Measurements from ENCODE around the gene NSMF.
"Not testable (repeated sequence)": the region's sequence is repeated elsewhere in the genome, so short reads cannot be mapped to it uniquely, and the experiment has no call there.

The NSMF gene

DNA sequence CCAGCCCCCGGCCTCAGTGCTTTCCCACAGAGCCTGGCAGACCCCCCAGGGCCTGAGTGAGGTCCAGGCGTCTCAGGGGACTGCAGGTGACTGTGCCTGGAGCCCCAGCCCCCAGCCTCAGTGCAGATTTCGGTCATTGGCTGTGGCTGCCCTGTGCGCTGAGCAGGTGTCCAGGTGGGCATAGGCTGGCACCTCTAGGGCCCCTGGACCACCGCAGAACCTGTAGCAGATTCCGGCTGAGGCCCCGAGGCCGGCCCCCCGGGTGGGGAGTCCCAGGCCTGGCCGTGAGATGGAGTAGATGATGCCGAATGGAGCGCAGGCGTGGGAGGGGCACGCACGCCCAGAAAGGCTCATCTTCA lies 48.3 kb downstream of the NSMF start:
- H3K9me3 Mint-ChIP-seq: no peaks in the 10 kb centered on the region
- peaks cover 12% of the 10 kb centered on the region for H3K4me1 Mint-ChIP-seq

DNA sequence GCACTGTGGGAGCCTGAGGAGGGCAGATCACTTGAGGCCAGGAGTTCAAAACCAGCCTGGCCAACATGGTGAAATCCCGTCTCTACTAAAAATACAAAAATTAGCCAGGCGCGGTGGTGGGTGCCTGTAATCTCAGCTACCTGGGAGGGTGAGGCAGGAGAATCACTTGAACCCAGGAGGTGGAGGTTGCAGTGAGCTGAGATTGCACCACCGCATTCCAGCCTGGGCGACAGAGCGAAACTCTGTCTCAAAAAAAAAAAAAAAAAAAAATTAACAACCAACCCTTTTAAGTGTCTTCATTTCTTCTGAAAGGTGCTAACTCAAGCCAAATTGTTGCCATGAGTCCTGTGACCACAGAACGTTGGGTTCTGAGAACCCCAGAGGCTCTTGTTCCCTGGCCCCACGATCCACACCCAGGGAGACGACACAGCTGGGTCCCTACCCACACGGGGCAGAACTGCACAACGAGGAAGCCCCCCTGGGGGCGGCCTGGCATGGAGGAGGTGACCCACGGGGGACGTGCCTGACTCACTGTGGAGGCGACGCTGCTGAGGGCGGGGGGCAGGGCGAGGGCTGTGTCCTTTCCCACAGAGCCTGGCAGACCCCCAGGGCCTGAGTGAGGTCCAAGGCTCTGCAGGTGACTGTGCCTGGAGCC lies 48.8 kb downstream of the NSMF start:
- not testable (repeated sequence) for H3K4me3 Mint-ChIP-seq

More for the DNA sequence above, 48.3 kb downstream of the NSMF start:
- Mint-ChIP-seq H3K4me3 (no peak overlapping the region), H3K27me3 (no peaks in the 10 kb centered on the region), H3K27ac (no peak overlapping the region), H3K36me3 (peaks cover 2% of the 10 kb centered on the region)

DNA sequence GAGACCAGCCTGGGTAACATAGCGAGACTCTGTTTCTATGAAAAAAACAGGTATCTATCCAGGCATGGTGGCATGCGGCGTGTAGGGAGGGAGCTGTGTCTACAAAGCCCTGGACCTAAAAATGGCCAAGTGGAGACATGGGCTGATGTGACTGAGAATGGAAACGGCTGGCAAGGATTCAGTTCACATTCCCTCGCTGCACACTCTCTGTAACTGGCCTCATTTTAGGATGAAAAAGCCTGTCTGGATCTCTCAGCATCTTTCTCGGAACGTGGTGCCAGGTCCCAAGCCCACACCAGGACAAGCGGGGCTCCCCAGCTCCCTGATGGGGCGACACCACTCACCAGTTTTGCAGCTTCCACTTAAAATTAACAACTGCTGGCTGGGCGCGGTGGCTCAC lies 49.6 kb downstream of the NSMF start:
- H3K9me3 Mint-ChIP-seq: no peaks in the 10 kb centered on the region
- no peak overlapping the region for H3K27ac Mint-ChIP-seq
- no peak overlapping the region for H3K4me3 Mint-ChIP-seq
- H3K36me3 Mint-ChIP-seq: peaks cover 2% of the 10 kb centered on the region
- peaks cover 15% of the 10 kb centered on the region for H3K4me1 Mint-ChIP-seq
- no peaks in the 10 kb centered on the region for H3K27me3 Mint-ChIP-seq

More for the DNA sequence above, 48.8 kb downstream of the NSMF start:
- H3K36me3 Mint-ChIP-seq, H3K9me3 Mint-ChIP-seq, H3K27me3 Mint-ChIP-seq, H3K27ac Mint-ChIP-seq: not testable (repeated sequence)
- peaks cover 16% of the 10 kb centered on the region for H3K4me1 Mint-ChIP-seq

DNA sequence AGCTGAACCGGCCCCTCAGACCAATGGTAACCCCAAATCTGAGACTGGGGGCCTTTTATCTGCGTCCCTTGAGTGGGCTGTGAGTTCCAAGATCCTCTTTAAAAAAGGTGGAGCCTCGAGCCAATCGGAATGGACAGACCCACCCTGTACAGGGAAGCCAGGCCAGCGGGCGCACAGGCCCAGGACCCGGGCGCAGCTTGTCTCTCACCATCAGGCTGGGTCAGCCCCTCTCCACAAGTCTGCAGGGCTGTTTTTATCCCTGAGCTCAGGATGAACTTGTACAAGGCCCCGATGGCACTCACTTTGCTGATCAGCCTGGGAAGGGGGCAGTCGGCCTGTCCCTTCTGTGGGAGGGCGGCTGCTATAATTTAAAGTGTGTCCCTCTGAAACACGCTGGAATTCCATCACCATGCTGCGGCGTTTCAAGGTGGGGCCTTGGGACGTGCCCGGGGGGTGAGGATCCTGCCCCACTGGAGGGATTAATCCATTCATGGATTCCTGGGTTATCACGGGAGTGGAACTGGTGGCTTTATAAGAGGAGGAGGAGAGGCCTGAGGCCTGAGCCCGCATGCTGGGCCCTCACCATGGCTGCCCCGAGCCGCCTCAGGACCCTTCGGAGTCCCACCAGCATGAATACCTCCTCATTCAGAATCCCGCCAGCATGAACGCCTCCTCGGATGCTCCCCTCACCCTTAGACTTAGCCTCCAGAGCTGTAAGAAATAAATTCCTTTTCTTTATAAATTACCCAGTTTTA lies 50.3 kb downstream of the NSMF start:
- H3K9me3 Mint-ChIP-seq: no peaks in the 10 kb centered on the region
- no peaks in the 10 kb centered on the region for H3K27me3 Mint-ChIP-seq
- H3K27ac Mint-ChIP-seq: no peak overlapping the region
- H3K4me3 Mint-ChIP-seq: no peak overlapping the region
- peaks cover 10% of the 10 kb centered on the region for H3K4me1 Mint-ChIP-seq
- H3K36me3 Mint-ChIP-seq: no peaks in the 10 kb centered on the region

DNA sequence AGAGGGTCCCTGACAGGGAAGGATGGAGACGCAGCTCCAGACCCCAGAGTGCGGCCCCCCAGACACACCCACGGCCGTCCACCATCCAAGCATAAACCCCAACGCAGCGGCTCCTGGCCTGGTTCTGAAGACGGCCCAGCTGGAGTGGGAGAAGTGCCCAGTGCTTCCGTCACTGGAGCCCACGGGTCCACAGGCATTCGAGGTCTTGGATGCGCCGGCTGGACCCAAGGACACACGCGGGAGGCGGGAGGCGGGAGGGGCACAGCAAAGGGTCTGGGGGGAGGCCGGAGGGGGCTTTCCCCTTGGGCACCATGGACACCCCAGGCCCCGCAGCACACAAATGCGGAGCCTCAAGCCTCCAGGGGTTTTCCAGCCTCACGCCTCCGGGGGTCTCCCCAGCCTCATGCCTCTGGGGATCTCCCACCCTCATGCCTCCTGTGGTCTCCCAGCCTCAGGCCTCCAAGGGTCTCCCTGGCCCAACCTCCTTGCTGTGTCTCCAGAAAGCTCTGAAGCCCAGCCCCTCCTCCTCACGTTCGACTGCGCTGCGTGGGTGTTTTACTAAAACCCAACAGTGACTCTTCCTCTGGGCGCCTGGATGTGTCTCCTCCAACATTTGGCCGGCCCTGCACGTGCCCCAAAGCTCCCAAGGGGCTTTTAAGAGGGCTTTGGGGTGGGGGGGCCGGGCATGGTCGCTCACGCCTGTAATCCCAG lies 51.4 kb downstream of the NSMF start:
- Mint-ChIP-seq H3K4me1 (peaks cover 10% of the 10 kb centered on the region), H3K4me3 (no peak overlapping the region), H3K36me3 (peaks cover 2% of the 10 kb centered on the region), H3K9me3 (no peaks in the 10 kb centered on the region), H3K27ac (no peak overlapping the region), H3K27me3 (no peaks in the 10 kb centered on the region)

DNA sequence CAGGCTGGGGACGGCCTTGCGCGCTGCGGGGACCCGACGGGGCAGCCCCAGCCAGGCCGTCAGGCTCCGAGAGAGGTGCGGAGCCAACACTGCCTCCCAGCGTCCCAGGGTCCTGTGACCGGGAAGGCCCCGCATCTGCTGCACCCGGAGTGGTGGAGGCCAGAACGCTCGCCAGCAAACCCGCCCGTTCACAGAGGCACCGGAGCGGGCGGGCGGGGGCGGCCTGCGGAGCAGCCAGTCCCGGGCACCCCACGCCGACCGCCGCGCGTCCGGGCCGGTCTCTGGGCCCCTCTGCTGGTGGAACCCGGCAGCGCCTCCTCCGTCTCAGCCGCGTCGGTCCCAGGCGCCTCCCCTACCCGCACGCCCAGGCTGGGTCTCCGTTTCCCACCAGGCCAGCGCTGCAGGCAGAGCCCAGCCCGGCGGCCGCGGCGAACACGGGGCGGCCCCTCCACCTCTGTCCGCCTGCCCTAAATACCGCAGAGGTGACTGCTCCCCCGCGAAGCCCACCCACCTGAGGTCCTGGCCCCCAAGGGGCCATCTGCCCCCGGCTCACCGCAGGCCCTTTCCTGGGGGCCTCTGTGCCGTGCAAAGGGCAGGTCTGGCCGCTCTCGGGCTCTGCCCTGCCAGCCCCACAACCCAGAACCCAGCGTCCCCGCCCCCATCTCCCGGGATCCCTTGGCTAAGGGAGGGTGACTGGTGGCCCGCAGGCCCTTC lies 52.1 kb downstream of the NSMF start:
- Mint-ChIP-seq H3K36me3 (peaks cover 6% of the 10 kb centered on the region), H3K4me3 (no peak overlapping the region), H3K27me3 (no peaks in the 10 kb centered on the region), H3K9me3 (no peaks in the 10 kb centered on the region), H3K4me1 (peaks cover 16% of the 10 kb centered on the region), H3K27ac (no peak overlapping the region)

DNA sequence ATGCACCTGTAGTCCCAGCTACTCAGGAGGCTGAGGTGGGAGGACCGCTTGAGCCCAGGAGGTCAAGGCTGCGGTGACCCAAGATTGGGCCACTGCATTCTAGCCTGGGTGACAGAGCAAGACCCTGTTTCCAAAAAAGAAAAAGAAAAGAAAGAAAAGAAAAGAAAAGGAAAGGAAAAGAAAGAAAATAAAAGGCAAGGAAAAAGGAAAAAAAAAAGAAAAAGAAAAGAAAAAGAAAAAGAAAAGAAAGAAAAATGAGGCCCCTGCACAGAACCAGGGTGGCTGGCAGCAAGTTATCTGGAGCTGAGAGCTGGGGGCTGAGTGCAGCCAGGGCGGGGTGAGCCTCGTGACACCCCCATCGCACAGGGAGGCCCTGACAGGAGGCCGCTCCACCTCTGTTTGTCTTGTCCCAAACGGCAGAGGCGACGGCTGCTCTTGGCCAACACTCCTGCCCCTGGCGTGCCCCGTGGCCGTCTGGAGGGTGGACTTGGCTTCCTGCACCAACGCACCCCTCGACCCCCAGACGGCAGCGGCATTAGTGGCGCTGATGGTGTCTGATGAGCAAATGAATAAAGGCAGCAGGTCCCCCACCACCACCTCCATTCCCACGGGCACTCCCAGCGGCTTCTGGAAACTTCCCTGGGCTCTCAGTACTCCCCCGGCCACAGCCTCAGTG lies 52.9 kb downstream of the NSMF start:
- no peaks in the 10 kb centered on the region for H3K27me3 Mint-ChIP-seq
- peaks cover 16% of the 10 kb centered on the region for H3K4me1 Mint-ChIP-seq
- H3K36me3 Mint-ChIP-seq: peaks cover 6% of the 10 kb centered on the region
- H3K4me3 Mint-ChIP-seq: peak overlapping the region; percentile 62
- no peaks in the 10 kb centered on the region for H3K9me3 Mint-ChIP-seq
- H3K27ac Mint-ChIP-seq: peak overlapping the region; percentile 76

DNA sequence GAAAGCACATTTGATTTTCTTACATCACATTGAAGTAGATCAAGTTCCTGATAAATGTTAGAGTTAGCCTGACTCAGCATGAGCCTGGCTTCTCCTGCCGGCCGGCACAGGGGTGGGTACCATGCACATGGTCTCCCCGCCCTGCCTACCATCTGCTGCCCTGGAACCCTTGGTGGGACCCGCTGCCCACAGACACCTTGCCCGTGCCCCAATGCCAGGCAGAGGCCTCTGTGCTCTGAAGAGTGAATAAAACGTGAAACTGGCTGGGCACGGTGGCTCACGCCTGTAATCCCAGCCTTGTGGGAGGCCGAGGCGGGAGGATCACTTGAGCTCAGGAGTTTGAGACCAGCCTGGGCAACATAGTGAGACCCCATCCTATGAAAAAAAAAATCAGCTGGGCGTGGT lies 53.5 kb downstream of the NSMF start:
- H3K4me3 Mint-ChIP-seq: no peak overlapping the region
- peaks cover 16% of the 10 kb centered on the region for H3K4me1 Mint-ChIP-seq
- H3K27me3 Mint-ChIP-seq: no peaks in the 10 kb centered on the region
- no peak overlapping the region for H3K27ac Mint-ChIP-seq
- no peaks in the 10 kb centered on the region for H3K9me3 Mint-ChIP-seq
- peaks cover 6% of the 10 kb centered on the region for H3K36me3 Mint-ChIP-seq

DNA sequence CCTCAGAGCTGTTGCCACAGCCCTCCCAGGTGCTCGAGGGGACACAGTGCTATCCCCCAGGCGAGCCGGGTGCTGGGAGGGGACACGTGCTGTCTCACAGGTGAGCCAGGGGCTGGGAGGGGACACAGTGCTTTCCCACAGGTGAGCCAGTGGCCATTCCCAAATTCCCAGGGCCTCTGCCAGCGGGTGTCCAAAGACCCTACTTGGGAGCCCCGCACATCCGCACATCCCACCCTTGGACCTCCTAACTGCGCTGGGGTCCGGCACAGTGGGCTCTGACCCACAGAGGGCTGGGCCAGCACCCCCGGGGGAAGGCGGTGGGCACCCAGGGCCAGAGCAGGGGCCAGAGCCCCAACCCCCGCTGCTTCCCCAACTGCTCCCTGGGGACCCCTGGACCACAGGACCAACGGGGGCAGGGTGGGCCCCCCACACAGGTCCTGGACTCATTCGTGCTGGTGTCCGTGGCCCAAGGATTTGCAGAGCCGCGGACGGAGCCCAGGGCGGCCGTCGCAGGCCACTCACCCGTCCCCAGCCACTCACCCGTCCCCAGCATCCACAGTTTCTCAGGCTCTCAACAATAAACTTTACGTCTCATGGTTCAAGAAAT lies 54.1 kb downstream of the NSMF start:
- H3K36me3 Mint-ChIP-seq: peaks cover 6% of the 10 kb centered on the region

DNA sequence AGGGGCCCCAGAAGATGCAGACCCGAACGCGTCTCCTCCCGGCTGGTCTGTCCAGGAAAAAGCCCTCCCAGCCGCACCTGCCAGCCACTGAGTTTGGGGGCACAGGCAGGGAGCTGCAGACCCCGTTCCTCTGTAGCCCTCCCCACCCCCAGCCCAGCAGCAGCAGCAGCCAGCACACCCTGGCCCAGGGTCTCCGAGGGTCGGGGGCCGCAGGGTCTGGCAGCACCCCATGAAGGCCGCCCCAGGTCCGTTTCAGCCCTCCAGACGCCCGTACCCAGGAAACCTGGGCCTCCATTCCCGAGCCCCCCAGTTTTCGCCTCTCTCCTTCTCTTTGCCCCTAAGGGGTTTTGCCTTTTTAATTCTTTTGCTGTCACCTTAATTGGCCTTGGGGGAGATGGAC lies 55.9 kb downstream of the NSMF start:
- H3K4me3 Mint-ChIP-seq: no peak overlapping the region
- H3K27ac Mint-ChIP-seq: no peak overlapping the region
- no peaks in the 10 kb centered on the region for H3K9me3 Mint-ChIP-seq
- H3K36me3 Mint-ChIP-seq: peaks cover 9% of the 10 kb centered on the region
- H3K27me3 Mint-ChIP-seq: no peaks in the 10 kb centered on the region
- peaks cover 20% of the 10 kb centered on the region for H3K4me1 Mint-ChIP-seq

More for the DNA sequence above, 54.1 kb downstream of the NSMF start:
- Mint-ChIP-seq H3K27ac (no peak overlapping the region), H3K9me3 (no peaks in the 10 kb centered on the region), H3K27me3 (no peaks in the 10 kb centered on the region), H3K4me3 (no peak overlapping the region), H3K4me1 (peaks cover 13% of the 10 kb centered on the region)

DNA sequence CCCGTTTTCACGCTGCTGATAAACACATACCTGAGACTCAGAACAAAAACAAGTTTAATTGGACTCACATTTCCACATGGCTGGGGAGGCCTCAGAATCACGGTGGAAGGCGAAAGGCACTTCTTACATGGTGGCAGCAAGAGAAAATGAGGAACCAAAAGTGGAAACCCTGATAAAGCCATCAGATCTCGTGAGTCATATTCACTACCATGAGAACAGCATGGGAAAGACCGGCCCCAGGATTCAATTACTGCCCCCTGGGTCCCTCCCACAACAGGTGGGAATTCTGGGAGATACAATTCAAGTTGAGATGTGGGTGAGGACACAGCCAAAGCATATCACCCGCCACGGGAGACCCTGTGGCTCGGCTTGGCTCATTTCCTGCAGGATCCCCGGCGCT lies 56.4 kb downstream of the NSMF start:
- Mint-ChIP-seq H3K36me3 (peaks cover 9% of the 10 kb centered on the region), H3K27ac (no peak overlapping the region), H3K4me1 (peaks cover 25% of the 10 kb centered on the region), H3K27me3 (no peaks in the 10 kb centered on the region), H3K4me3 (no peak overlapping the region), H3K9me3 (no peaks in the 10 kb centered on the region)

DNA sequence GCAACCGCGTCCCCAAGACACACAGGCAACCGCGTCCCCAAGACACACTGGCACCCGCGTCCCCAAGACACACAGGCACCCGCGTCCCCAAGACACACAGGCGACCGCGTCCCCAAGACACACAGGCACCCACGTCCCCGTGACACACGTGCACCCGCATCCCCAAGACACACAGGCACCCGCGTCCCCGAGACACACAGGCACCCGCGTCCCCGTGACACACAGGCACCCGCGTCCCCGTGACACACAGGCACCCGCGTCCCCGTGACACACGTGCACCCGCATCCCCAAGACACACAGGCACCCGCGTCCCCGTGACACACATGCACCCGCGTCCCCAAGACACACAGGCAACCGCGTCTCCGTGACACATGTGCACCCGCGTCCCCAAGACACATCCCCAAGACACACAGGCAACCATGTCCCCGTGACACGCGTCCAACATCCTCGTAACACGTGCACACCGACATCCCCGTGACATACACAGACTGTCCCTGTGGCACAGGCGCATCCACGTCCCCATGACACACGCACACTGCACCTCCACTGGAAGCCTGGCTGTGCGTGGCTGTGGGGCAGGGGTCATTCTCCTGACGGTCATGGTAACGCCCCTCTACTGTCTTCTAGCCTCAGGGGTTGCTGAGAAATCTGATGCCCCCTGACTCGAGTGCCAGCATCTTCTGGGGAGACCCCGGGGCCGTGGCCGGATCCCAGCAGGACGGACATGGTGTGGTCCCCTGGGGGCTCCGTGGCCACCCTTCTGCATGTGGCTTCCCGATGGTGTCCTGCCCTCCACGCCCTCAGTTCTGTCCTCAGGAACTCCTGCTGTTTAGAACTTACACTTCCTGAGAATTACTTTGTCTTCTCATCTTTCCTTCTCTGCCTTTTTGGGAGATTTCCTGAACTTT lies 60.3 kb downstream of the NSMF start:
- Mint-ChIP-seq H3K27ac (no peak overlapping the region), H3K9me3 (no peaks in the 10 kb centered on the region), H3K27me3 (no peaks in the 10 kb centered on the region), H3K4me1 (peaks cover 25% of the 10 kb centered on the region), H3K36me3 (peaks cover 12% of the 10 kb centered on the region), H3K4me3 (no peak overlapping the region)

DNA sequence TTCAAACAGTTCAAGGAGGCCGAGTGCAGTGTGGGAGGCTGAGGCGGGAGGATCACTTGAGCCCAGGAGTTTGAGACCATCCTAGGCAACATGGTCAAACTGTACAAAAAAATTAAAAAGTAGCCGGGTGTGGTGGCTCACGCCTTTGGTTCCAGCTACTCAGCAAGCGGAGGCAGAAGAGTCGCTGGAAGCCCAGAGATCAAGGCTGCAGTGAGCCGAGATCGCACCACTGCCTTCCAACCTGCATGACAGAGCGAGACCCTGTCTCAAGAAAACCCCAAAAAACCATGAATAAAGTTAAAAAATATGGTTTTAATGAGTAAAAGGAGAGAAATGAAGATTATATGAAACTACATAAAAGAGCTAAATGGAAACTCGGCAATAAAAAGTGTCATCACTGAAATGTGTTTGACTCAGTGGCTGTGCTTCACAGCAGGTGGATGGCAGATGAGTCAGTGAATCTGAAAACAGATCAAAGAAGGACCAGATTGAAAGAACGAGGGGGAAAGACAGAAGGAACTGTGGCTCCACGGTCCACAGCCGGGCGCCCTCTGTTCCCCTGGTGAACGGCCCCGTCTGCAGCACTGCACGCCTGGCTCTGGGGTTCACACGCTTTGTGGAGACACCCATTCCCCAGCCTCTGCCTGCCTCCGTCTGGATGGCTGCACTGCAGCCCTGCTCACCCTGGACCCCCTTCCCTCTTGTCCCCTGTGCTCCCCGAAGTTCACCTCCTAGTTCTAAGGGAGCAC lies 61.3 kb downstream of the NSMF start:
- peaks cover 25% of the 10 kb centered on the region for H3K4me1 Mint-ChIP-seq
- peaks cover 11% of the 10 kb centered on the region for H3K36me3 Mint-ChIP-seq
- no peaks in the 10 kb centered on the region for H3K27me3 Mint-ChIP-seq
- H3K4me3 Mint-ChIP-seq: peak overlapping the region; percentile 51
- no peaks in the 10 kb centered on the region for H3K9me3 Mint-ChIP-seq
- H3K27ac Mint-ChIP-seq: peak overlapping the region; percentile 84

Data from activated naive CD4-positive, alpha-beta T cell treated with anti-CD3 and anti-CD28 coated beads, Interleukin-2, amount 50 U/mL, for 24 hours (primary cell).